GM23248 (cell line): ENCODE data around the gene KITLG. TPM values are rescaled to one million over a fixed set of nuclear protein-coding genes. Genes with fewer than 3 reads are reported as not detected.
A peak's percentile ranks its signal among the peaks of the same experiment; 100 is the strongest.
"Not testable (repeated sequence)": the region's sequence is repeated elsewhere in the genome, so short reads cannot be mapped to it uniquely, and the experiment has no call there.

ENCODE experiments used
- DNase-seq: peaks from one replicate; pipeline ENCODE4 v3.0.0-alpha.2; 2015
- H2AFZ ChIP-seq: fragments of 200-600 bp; sonication (generic); 2 replicates; pipeline ENCODE4 v1.6.1; 2016; ENCODE audit warnings: antibody characterized with exemption
- H3F3A ChIP-seq: fragments of 200-600 bp; sonication (generic); 2 replicates; pipeline ENCODE4 v1.6.1; 2016; ENCODE audit warnings: mild to moderate bottlenecking, antibody characterized with exemption, mixed run types; ENCODE audit not compliant: insufficient read depth
- H3K27ac ChIP-seq: fragments of 200-600 bp; sonication (generic); 2 replicates; pipeline ENCODE4 v1.5.1; 2016; ENCODE audit warnings: mild to moderate bottlenecking
- H3K27me3 ChIP-seq: fragments of 200-600 bp; sonication (generic); replicated peaks from 2 replicates; pipeline ENCODE4 v1.6.1; 2016; ENCODE audit warnings: mild to moderate bottlenecking; ENCODE audit not compliant: insufficient read depth
- H3K36me3 ChIP-seq: fragments of 200-600 bp; sonication (generic); 2 replicates; pipeline ENCODE4 v1.6.1; 2016; ENCODE audit warnings: low read depth, mild to moderate bottlenecking
- H3K4me1 ChIP-seq: fragments of 200-600 bp; sonication (generic); 2 replicates; pipeline ENCODE4 v1.6.1; 2016; ENCODE audit warnings: mild to moderate bottlenecking; ENCODE audit not compliant: insufficient read depth
- H3K4me2 ChIP-seq: fragments of 200-600 bp; sonication (generic); one replicate; pipeline ENCODE4 v1.6.1; 2016; ENCODE audit warnings: mild to moderate bottlenecking; ENCODE audit not compliant: unreplicated experiment
- H3K4me3 ChIP-seq: fragments of 200-600 bp; sonication (generic); 2 replicates; pipeline ENCODE4 v1.5.1; 2016; ENCODE audit warnings: mild to moderate bottlenecking
- H3K79me2 ChIP-seq: fragments of 200-600 bp; sonication (generic); 2 replicates; pipeline ENCODE4 v1.6.1; 2016; ENCODE audit warnings: mild to moderate bottlenecking; ENCODE audit not compliant: insufficient read depth
- H3K9ac ChIP-seq: fragments of 200-600 bp; sonication (generic); 2 replicates; pipeline ENCODE4 v1.6.1; 2016; ENCODE audit warnings: mild to moderate bottlenecking
- H3K9me2 ChIP-seq: fragments of 200-600 bp; sonication (generic); 2 replicates; pipeline ENCODE4 v1.6.1; 2016; ENCODE audit warnings: mixed run types, mild to moderate bottlenecking, moderate library complexity; ENCODE audit not compliant: insufficient read depth
- H3K9me3 ChIP-seq: fragments of 200-600 bp; sonication (generic); one replicate; pipeline ENCODE4 v1.6.1; 2017; ENCODE audit warnings: low read depth
- H4K20me1 ChIP-seq: fragments of 200-600 bp; sonication (generic); 2 replicates; pipeline ENCODE4 v1.6.0; 2016; ENCODE audit not compliant: insufficient read depth
- EZH2 ChIP-seq: fragments of 200-600 bp; sonication (generic); IDR thresholded peaks from 2 replicates; pipeline ENCODE4 v1.6.1; 2018; ENCODE audit warnings: antibody characterized with exemption, mild to moderate bottlenecking; ENCODE audit not compliant: insufficient read depth, poor library complexity, severe bottlenecking
- EZH2phosphoT487 ChIP-seq: fragments of 200-600 bp; sonication (generic); IDR thresholded peaks from 2 replicates; pipeline ENCODE4 v1.6.1; 2018; ENCODE audit warnings: antibody characterized with exemption, moderate library complexity, mild to moderate bottlenecking, low read depth; ENCODE audit not compliant: insufficient read depth
- whole genome bisulfite sequencing, 2 experiments: methylation state at CpG; one replicate each; pipeline ENCODE4 v1.1.6; 2015 to 2017; ENCODE audit warnings: low lambda C conversion rate in 2 of 2, low coverage in 1 of 2; ENCODE audit errors: missing lambda C conversion rate in 2 of 2; 5-methylcytosine and 5-hydroxymethylcytosine counted together
- in situ Hi-C: fragments of 300-500 bp; cut with MboI; formaldehyde crosslinking; loops from 2 replicates; pipeline ENCODE4 v1.15.0; 2020
- polyA plus RNA-seq: library from polyadenylated mRNA; unstranded; fragments of >200 nt; fragmentation: Nextera tagmentation; extraction: Ambion mirVana; gene quantifications from 2 replicates; pipeline ENCODE4 v1.2.1, GENCODE V29; 2016
- total RNA-seq: library from RNA; depleted of rRNA; stranded (reverse); fragments of >200 nt; shearing (Covaris generic); gene quantifications from 2 replicates; pipeline ENCODE4 v1.2.3, GENCODE V29; 2014

The KITLG gene
- total and polyA plus RNA-seq, 2 experiments from 2014 or later: 34.8 to 98.4 TPM

- no peak for TF ChIP-seq EZH2phosphoT487
- no peak for TF ChIP-seq EZH2
- Histone ChIP-seq H3K27me3 (no peaks in the 10 kb centered on the region), H3K4me1 (peaks cover 43% of the 10 kb centered on the region), H3K4me2 (no peak overlapping the region), H4K20me1 (no peaks in the 10 kb centered on the region), H3K79me2 (peaks cover 100% of the 10 kb centered on the region), H2AFZ (no peak overlapping the region), H3K4me3 (no peak overlapping the region), H3K36me3 (no peaks in the 10 kb centered on the region), H3K27ac (no peak overlapping the region), H3K9me2 (no peaks in the 10 kb centered on the region), H3K9ac (no peak overlapping the region), H3K9me3 (no peaks in the 10 kb centered on the region), H3F3A (peaks cover 41% of the 10 kb centered on the region)
- in situ Hi-C loops: no loop called here
- 83 to 90% methylated on average over 2 of the region's 2 CpGs for WGBS, 2 experiments
- DNase-seq: no peak
Measured at GRCh38 chr12:88556213-88556774, 24.0 kb downstream of the KITLG start.

GRCh38 chr12:88553941-88554658 is 26.2 kb downstream of the KITLG start:
- no peaks in the 10 kb centered on the region for H3K27me3 ChIP-seq
- 19 to 29% methylated on average over 3 of the region's 3 CpGs for WGBS, 2 experiments
- H3K9me2 ChIP-seq: no peaks in the 10 kb centered on the region
- no peaks in the 10 kb centered on the region for H3K36me3 ChIP-seq
- no peaks in the 10 kb centered on the region for H3K9me3 ChIP-seq
- peak overlapping the region; percentile 25 for H3K9ac ChIP-seq
- TF ChIP-seq EZH2phosphoT487 (no peak), EZH2 (no peak)
- peak overlapping the region; percentile 77 for H3K27ac ChIP-seq
- no peaks in the 10 kb centered on the region for H4K20me1 ChIP-seq
- peaks cover 100% of the 10 kb centered on the region for H3K79me2 ChIP-seq
- in situ Hi-C loops: no loop called here
- H2AFZ ChIP-seq: no peak overlapping the region
- no peak overlapping the region for H3K4me3 ChIP-seq
- DNase-seq: peak; percentile 83
- H3K4me1 ChIP-seq: peaks cover 43% of the 10 kb centered on the region
- H3F3A ChIP-seq: peaks cover 48% of the 10 kb centered on the region
- H3K4me2 ChIP-seq: peak overlapping the region; percentile 49

GRCh38 chr12:88552610-88553079 is 27.6 kb downstream of the KITLG start:
- Histone ChIP-seq H3K4me1 (peaks cover 47% of the 10 kb centered on the region), H4K20me1 (no peaks in the 10 kb centered on the region), H3K36me3 (no peaks in the 10 kb centered on the region), H3K27ac (peak overlapping the region; percentile 77), H3K9me3 (no peaks in the 10 kb centered on the region), H3F3A (peaks cover 51% of the 10 kb centered on the region), H2AFZ (no peak overlapping the region), H3K9ac (peak overlapping the region; percentile 25), H3K27me3 (no peaks in the 10 kb centered on the region), H3K4me2 (peak overlapping the region; percentile 49), H3K79me2 (peaks cover 100% of the 10 kb centered on the region), H3K9me2 (no peaks in the 10 kb centered on the region), H3K4me3 (peak overlapping the region; percentile 29)
- TF ChIP-seq EZH2phosphoT487 (no peak), EZH2 (no peak)
- in situ Hi-C loops: no loop called here
- peak; percentile 71 for DNase-seq
- WGBS, 2 experiments: 31 to 42% methylated on average over 3 of the region's 3 CpGs

GRCh38 chr12:88549929-88550328 is 30.3 kb downstream of the KITLG start:
- no peak overlapping the region for H2AFZ ChIP-seq
- no peaks in the 10 kb centered on the region for H3K9me3 ChIP-seq
- peaks cover 74% of the 10 kb centered on the region for H3K4me1 ChIP-seq
- H3K36me3 ChIP-seq: no peaks in the 10 kb centered on the region; the same call in 1 of the 2 replicates
- peaks cover 100% of the 10 kb centered on the region for H3K79me2 ChIP-seq
- 0 to 4% methylated on average over 1 of the region's 1 CpG for WGBS, 2 experiments
- no peak overlapping the region for H3K4me2 ChIP-seq
- peaks cover 77% of the 10 kb centered on the region for H3F3A ChIP-seq
- no peak overlapping the region for H3K27ac ChIP-seq
- in situ Hi-C loops: no loop called here
- H3K27me3 ChIP-seq: no peaks in the 10 kb centered on the region
- no peak for DNase-seq
- H3K9me2 ChIP-seq: no peaks in the 10 kb centered on the region
- H4K20me1 ChIP-seq: 0 out of 2 replicates have a peak, but pooled peaks cover 9% of the 10 kb centered on the region
- no peak overlapping the region for H3K9ac ChIP-seq
- H3K4me3 ChIP-seq: no peak overlapping the region
- TF ChIP-seq EZH2: no peak
- TF ChIP-seq EZH2phosphoT487: no peak

- H3K9me2 ChIP-seq, DNase-seq, H3K9ac ChIP-seq, H3K27me3 ChIP-seq, H3K4me2 ChIP-seq, H3K27ac ChIP-seq, in situ Hi-C loops, H3K4me3 ChIP-seq, H2AFZ ChIP-seq, H3K9me3 ChIP-seq, H4K20me1 ChIP-seq, H3K36me3 ChIP-seq: not testable (repeated sequence)
- Histone ChIP-seq H3F3A (peaks cover 69% of the 10 kb centered on the region), H3K4me1 (peaks cover 56% of the 10 kb centered on the region), H3K79me2 (peaks cover 100% of the 10 kb centered on the region)
- WGBS, 2 experiments: 94 to 97% methylated on average over 7 of the region's 7 CpGs
Measured at GRCh38 chr12:88547949-88548348, 32.3 kb downstream of the KITLG start.
